Measurements from ENCODE around the gene TRPM3.

Gene TRPM3

DNA sequence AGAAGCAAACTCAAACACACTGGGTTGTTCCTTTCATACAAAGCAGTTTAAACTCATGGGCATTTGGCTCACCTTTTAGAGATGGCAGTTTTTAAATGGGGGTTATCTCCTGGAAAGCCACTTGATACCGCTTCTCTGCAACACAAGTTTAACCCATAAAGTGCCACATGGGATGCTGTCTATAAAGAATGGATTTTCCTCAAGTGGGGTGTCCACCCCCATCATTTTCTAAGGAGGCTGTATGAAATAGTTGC lies 528 bp upstream of the TRPM3 start:
- no peak overlapping the region for H3K4me3 ChIP-seq (replicated peaks; ENCODE audit: low read depth, low read length)
- TF ChIP-seq, protein P1, sequence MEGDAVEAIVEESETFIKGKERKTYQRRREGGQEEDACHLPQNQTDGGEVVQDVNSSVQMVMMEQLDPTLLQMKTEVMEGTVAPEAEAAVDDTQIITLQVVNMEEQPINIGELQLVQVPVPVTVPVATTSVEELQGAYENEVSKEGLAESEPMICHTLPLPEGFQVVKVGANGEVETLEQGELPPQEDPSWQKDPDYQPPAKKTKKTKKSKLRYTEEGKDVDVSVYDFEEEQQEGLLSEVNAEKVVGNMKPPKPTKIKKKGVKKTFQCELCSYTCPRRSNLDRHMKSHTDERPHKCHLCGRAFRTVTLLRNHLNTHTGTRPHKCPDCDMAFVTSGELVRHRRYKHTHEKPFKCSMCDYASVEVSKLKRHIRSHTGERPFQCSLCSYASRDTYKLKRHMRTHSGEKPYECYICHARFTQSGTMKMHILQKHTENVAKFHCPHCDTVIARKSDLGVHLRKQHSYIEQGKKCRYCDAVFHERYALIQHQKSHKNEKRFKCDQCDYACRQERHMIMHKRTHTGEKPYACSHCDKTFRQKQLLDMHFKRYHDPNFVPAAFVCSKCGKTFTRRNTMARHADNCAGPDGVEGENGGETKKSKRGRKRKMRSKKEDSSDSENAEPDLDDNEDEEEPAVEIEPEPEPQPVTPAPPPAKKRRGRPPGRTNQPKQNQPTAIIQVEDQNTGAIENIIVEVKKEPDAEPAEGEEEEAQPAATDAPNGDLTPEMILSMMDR (IDR thresholded peaks at IDR 0.05; ENCODE audit: low read depth, low read length, missing control alignments), result no peak
- DNase-seq (ENCODE audit: extremely low read depth, low read depth), result no peak

DNA sequence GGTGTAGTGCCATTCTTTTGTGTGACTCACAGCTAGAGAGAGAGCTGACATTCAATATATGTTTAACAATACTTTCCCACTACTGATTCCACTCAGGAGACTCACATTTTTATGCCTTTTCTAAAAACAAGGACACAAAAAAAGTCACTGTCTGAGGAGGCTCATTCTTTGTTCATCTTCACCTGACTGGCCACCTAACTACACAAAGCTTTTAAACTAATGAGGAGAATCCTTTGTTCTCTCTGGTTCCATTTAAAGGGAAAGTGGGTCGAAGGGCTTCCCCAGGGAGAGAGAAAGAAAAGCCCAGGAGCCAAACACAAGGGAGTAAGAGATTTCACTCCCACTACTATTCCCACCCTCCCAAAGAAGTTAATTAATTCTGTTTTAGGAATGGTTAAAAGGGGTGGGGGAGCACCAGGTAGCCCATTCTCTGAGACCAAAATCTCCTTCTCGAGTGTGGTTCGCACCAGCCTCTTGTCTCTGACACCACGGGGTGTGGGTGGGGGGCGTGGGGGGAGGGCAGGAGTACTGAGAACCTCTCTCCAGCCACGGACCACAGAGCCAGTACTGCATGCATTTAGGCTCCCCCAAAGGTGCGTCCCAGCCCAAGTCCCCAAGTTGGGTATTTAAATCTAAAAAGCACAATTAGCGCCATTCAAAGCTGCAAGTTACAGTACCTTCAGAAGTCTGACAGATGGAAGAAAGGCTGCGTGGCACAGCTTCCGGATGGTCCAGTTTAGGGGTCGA lies 747 bp downstream of the TRPM3 start:
- H3K4me3 ChIP-seq (replicated peaks; ENCODE audit: low read depth, low read length), result no peak overlapping the region
- TF ChIP-seq, protein P1 (IDR thresholded peaks at IDR 0.05; ENCODE audit: low read depth, low read length, missing control alignments), result no peak
- DNase-seq (ENCODE audit: extremely low read depth, low read depth), result no peak

DNA sequence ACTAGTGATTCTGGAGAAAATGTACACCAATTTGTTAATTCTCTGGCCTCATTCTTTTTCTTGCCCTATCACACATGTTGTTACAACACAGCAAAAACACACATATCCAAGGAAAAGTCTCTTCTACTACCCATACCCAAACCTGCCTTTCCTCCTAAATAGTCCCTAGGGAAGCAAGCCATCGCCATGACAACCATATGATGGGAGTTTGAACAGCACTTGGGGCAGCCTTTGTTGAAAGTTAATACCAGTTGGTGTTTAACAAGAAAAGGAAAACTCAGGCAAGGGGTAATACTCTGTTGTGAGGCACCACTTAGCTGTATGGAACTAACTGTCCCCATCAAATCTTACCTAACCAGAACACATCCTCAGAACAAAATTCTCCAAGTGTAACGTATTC lies 1.7 kb downstream of the TRPM3 start:
- no peak for DNase-seq (ENCODE audit: extremely low read depth, low read depth)
- TF ChIP-seq, protein P1 (IDR thresholded peaks at IDR 0.05; ENCODE audit: low read depth, low read length, missing control alignments), result no peak
- no peak overlapping the region for H3K4me3 ChIP-seq (replicated peaks; ENCODE audit: low read depth, low read length)

DNA sequence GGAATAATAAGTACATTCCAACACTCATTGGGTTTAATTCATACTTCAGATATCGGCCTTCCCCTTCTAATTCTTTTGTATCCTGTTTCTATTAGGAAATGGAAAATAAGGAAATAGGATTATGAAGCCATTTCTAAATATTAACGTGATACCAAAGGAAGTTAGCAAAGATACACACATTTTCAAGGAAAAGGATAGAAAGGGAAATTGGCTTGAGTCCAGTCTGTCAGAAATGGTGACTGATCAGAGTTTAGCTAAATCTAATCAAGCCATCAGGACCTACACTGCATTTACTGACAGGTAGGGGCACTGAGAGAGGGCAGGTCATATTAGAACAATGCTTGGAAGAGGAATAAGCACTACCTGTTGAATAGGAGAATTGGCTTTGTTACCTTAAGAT lies 3.1 kb downstream of the TRPM3 start:
- no peak for DNase-seq (ENCODE audit: extremely low read depth, low read depth)
- TF ChIP-seq, protein P1 (IDR thresholded peaks at IDR 0.05; ENCODE audit: low read depth, low read length, missing control alignments), result no peak
- no peak overlapping the region for H3K4me3 ChIP-seq (replicated peaks; ENCODE audit: low read depth, low read length)

DNA sequence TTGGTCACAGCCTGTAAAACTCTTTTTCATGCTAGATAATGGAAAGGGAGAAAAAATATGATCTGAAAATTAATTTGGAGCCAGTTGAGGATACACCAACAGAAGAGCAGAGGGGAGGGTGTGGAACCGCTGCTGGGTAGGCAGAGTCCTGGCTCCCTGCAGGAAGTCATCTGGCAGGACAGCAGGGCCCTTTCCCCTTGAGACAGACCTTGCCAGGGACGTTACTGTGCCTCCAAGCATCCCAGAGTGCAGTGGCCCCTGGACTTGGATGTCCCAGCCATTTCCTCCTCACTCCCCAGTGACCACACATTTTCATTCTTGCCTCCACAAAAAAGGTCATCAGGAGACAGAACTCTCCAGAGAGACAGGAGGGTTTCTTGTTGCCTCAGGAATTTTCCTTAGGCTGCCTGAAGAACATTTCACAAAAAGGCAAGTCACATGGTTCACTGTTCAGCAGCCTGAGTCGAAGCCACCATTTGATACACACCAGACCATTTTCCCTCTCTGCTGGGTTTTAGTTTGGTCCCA lies 5.9 kb downstream of the TRPM3 start:
- DNase-seq (ENCODE audit: extremely low read depth, low read depth), result no peak
- TF ChIP-seq, protein P1 (IDR thresholded peaks at IDR 0.05; ENCODE audit: low read depth, low read length, missing control alignments), result no peak
- no peak overlapping the region for H3K4me3 ChIP-seq (replicated peaks; ENCODE audit: low read depth, low read length)

DNA sequence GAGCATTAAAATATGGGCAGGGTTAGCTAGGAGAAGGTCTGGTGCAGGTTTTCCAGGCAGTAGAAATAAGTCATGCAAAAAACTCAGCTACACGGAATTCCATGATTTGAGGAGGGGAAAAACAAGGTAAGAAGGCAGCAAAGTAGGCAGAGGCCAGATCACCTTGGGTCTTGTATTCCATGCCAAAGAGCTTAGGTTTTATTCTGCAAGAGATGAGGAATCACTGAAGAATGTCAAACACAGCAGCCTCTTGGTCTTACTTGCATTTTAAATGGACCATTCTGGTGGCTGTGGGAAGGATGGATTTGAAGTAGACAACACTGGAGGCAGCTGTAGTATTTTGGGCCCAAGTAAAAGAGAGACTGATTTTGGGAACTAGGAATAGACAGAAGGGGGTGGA lies 8.6 kb downstream of the TRPM3 start:
- H3K4me3 ChIP-seq (replicated peaks; ENCODE audit: low read depth, low read length), result no peak overlapping the region
- TF ChIP-seq, protein P1 (IDR thresholded peaks at IDR 0.05; ENCODE audit: low read depth, low read length, missing control alignments), result no peak
- no peak for DNase-seq (ENCODE audit: extremely low read depth, low read depth)

DNA sequence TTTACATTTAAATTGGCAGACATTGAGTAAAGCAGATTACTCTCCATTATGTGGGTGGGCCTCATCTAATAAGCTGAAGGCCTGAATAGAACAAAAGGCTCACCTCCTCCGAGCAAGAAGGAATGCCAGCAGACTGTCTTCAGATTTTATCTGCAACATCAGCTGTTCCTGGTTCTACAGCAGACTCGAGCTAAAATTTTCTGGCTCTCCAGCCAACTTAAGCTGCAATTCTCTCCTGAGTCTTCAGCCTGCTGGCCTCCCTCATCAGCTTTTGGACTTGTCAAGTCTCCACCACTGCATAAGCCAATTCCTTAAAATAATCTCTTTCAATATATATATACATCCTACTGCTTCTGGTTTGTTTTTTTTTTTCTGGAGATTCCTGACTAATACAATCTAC lies 12.5 kb downstream of the TRPM3 start:
- H3K4me3 ChIP-seq (replicated peaks; ENCODE audit: low read depth, low read length), result no peak overlapping the region
- no peak for DNase-seq (ENCODE audit: extremely low read depth, low read depth)
- TF ChIP-seq, protein P1 (IDR thresholded peaks at IDR 0.05; ENCODE audit: low read depth, low read length, missing control alignments), result no peak
